OCI-LY7 (cell line): ENCODE data around the gene QKI.

Experiments used
- EZH2phosphoT487 ChIP-seq: fragments of 200-600 bp; sonication (generic); IDR thresholded peaks from 2 replicates; pipeline ENCODE4 v1.6.1; 2018; ENCODE audit warnings: low read depth, borderline replicate concordance, mild to moderate bottlenecking, mixed run types, antibody characterized with exemption, low read length, moderate library complexity, mixed read lengths
- TF ChIP-seq, protein P1 (sequence below): fragments of 200-600 bp; sonication (generic); conservative IDR thresholded peaks from 2 replicates; pipeline ENCODE4 v1.5.1; 2014; ENCODE audit warnings: mild to moderate bottlenecking, antibody characterized with exemption, low read length, moderate library complexity, mixed read lengths

DNA sequence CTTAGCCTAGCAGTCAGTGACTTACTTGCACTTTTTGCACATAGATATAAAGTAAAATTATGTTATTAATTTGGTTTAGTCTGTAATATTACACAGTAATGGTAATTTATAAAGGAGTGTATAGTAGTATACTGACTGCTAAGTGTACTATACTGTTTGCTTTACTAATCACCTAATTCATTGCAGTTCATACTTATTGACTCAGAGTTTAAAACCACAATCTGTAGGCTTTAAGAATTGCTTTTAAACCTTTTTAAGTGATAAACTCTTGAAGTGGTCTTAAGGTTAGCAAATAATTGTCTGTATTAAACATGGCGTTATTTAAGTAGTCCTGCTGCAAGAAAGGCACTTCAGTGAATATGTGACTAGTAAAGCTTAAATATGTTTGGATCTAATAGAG lies 151.5 kb downstream of the QKI start:
- TF ChIP-seq, protein P1, sequence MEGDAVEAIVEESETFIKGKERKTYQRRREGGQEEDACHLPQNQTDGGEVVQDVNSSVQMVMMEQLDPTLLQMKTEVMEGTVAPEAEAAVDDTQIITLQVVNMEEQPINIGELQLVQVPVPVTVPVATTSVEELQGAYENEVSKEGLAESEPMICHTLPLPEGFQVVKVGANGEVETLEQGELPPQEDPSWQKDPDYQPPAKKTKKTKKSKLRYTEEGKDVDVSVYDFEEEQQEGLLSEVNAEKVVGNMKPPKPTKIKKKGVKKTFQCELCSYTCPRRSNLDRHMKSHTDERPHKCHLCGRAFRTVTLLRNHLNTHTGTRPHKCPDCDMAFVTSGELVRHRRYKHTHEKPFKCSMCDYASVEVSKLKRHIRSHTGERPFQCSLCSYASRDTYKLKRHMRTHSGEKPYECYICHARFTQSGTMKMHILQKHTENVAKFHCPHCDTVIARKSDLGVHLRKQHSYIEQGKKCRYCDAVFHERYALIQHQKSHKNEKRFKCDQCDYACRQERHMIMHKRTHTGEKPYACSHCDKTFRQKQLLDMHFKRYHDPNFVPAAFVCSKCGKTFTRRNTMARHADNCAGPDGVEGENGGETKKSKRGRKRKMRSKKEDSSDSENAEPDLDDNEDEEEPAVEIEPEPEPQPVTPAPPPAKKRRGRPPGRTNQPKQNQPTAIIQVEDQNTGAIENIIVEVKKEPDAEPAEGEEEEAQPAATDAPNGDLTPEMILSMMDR, result no peak
- no peak for TF ChIP-seq EZH2phosphoT487
